HG02981 (cell line): ENCODE measurements around the gene ZNG1E.
"Not testable (repeated sequence)": the region's sequence is repeated elsewhere in the genome, so short reads cannot be mapped to it uniquely, and the experiment has no call there.

Source experiments
- ATAC-seq: cut with Tn5 transposase; IDR thresholded peaks from one replicate; pipeline ENCODE4 v1.9.1; 2021; ENCODE audit warnings: mild to moderate bottlenecking, moderate library complexity; ENCODE audit not compliant: unreplicated experiment

The ZNG1E gene

GRCh38 chr9:65675589-65676021 lies at the start of gene ZNG1E:
Gene ZNG1E, plus strand, starts transcription at chr9:65675928. Its CDS starts 49 bp downstream, at chr9:65675977.
- not testable (repeated sequence) for ATAC-seq

- ATAC-seq: not testable (repeated sequence)
Measured at GRCh38 chr9:65673579-65673978, 2.1 kb upstream of the ZNG1E start.

DNA sequence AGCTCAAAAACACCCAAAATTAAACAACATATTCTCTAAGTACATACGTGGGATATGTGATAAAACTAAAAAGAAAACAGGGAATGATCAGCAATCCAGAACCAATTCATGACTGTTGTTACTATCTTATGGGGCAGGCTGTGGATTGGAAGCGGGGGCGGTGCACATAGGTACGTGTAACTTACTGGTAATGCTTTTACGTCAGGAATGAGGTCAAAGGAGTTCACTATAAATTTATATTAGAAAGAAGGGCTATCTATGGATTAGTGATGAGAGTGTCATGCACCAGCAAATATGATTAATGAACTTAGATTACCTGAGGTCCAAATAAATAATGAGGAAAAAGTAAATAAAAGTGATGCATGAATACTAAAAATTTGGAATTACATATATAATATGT lies 710 bp upstream of the ZNG1E start:
- not testable (repeated sequence) for ATAC-seq

DNA sequence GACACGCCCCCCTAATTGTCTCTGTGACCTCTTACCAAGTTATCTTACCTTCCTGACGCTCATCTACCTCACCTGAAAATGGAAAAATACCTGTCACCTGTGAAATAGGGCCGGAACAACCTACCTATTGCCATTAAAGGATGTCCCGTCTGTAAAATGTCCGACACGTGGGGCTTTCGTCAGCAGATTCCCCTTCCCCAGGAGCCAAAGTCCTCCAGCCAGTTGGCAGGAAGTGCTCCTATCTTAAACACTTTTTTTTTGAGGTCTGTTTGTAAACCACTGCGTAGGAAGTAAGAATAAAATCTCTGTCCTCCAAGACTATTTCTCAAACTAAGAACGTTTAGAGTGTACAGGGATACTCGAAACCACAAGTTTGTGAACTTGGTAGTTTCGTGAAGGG lies 661 bp downstream of the ZNG1E start:
- not testable (repeated sequence) for ATAC-seq

- ATAC-seq: not testable (repeated sequence)
Measured at GRCh38 chr9:65678533-65678932, 2.8 kb downstream of the ZNG1E start.

- not testable (repeated sequence) for ATAC-seq
Measured at GRCh38 chr9:65703550-65703949, 27.8 kb downstream of the ZNG1E start.

GRCh38 chr9:65714445-65714844 lies 38.7 kb downstream of the ZNG1E start:
- not testable (repeated sequence) for ATAC-seq

GRCh38 chr9:65737096-65737564 lies 61.4 kb downstream of the ZNG1E start, which contains the start of gene FOXD4L4:
Gene FOXD4L4, plus strand, starts transcription at chr9:65737146. Its CDS starts 0 bp downstream, at chr9:65737146.
- ATAC-seq: not testable (repeated sequence)

GRCh38 chr9:65738133-65738532 lies 62.4 kb downstream of the ZNG1E start:
- ATAC-seq: not testable (repeated sequence)
